PC-9 (cell line): ENCODE measurements around the gene RIMS3.

ENCODE experiments used
- CTCF ChIP-seq: fragments of 200-600 bp; sonication (generic); conservative IDR thresholded peaks from 2 replicates; pipeline ENCODE4 v1.6.1; 2017; ENCODE audit warnings: mixed run types, antibody characterized with exemption, mild to moderate bottlenecking, moderate library complexity
- EZH2 ChIP-seq: fragments of 200-600 bp; sonication (generic); IDR thresholded peaks from 2 replicates; pipeline ENCODE4 v1.8.0; 2017; ENCODE audit warnings: antibody characterized with exemption, low read depth

GRCh38 chr1:40664791-40665190 lies 691 bp downstream of the RIMS3 start:
- TF ChIP-seq EZH2 (no peak), CTCF (no peak)
